ENCODE results near the gene CIZ1.

CIZ1 gene

DNA sequence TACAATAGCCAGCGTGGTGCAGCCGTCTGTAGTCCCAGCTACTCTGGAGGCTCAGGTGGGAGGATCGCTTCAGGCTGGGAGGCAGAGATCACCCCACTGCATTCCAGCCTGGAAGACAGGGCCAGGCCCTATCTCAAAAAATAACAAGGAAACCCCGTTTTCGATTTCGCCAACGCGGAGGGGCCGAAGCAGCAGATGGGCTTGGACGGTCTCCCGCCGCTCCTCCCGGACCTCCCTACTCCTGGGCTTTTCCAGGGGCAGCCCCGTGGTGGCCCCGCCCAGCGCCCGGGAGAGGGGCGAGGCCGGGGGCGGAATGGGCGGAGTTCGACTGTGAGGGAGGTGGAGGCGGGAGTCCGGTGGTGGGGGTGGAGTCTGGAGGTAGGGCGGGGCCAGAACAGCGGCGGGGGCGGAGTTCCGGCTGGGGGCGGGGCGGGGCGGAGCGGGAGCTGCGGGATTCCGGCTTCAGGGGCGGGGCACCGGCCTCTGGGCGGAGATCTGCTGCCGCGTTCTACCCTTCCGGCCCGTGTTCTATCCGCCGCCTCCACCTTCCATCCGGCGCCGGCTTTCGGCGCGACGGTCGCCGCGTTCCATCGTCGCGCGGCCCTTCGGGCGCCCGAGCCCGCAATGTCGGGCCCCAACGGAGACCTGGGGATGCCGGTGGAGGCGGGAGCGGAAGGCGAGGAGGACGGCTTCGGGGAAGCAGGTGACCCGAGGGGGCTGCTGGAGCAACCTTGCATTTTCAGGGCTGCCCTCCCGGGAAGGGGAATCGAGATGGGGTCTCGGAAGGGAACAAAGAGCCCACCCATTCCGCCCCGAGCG lies 31.4 kb downstream of the CIZ1 start, which contains the start of gene BBLN:
BBLN (plus strand) TSS at position 482 of the 819 bp plus-strand sequence; CDS start at position 625, 143 bp downstream.
- H3K36me3 ChIP-seq (ENCODE audit: control insufficient read depth, insufficient read depth, low read length) = peaks cover 33% of the 10 kb centered on the region
- peak within 1 kb of the TSS; percentile 62 for H3K27ac ChIP-seq (ENCODE audit: low read depth, low read length, severe bottlenecking)
- H3K4me3 ChIP-seq (ENCODE audit: extremely low read depth, insufficient read depth, low read length, poor library complexity, severe bottlenecking) = peak within 1 kb of the TSS; percentile 79
- 1% methylated on average over 46 to 61 of the region's 77 CpGs for WGBS, 2 experiments (ENCODE audit: insufficient coverage in 2 of 2)
- H3K9me3 ChIP-seq (ENCODE audit: control insufficient read depth, low read length) = no peaks in the 10 kb centered on the region
- H3K4me1 ChIP-seq (ENCODE audit: control insufficient read depth, insufficient read depth, low read length, poor library complexity, severe bottlenecking) = no peaks in the 10 kb centered on the region

GRCh38 chr9:128159522-128159783 lies 31.9 kb downstream of the CIZ1 start:
- 66 to 83% methylated on average over 6 to 7 of the region's 11 CpGs for WGBS, 2 experiments (ENCODE audit: insufficient coverage in 2 of 2)
- peak overlapping the region; percentile 29 for H3K27ac ChIP-seq (ENCODE audit: low read depth, low read length, severe bottlenecking)
- no peaks in the 10 kb centered on the region for H3K9me3 ChIP-seq (ENCODE audit: control insufficient read depth, low read length)
- peaks cover 28% of the 10 kb centered on the region for H3K36me3 ChIP-seq (ENCODE audit: control insufficient read depth, insufficient read depth, low read length)
- peak overlapping the region; percentile 79 for H3K4me3 ChIP-seq (ENCODE audit: extremely low read depth, insufficient read depth, low read length, poor library complexity, severe bottlenecking)
- no peaks in the 10 kb centered on the region for H3K4me1 ChIP-seq (ENCODE audit: control insufficient read depth, insufficient read depth, low read length, poor library complexity, severe bottlenecking)

- no peak overlapping the region for H3K4me3 ChIP-seq (ENCODE audit: extremely low read depth, insufficient read depth, low read length, poor library complexity, severe bottlenecking)
- H3K36me3 ChIP-seq (ENCODE audit: control insufficient read depth, insufficient read depth, low read length) = no peaks in the 10 kb centered on the region
- no peak overlapping the region for H3K27ac ChIP-seq (ENCODE audit: low read depth, low read length, severe bottlenecking)
- H3K4me1 ChIP-seq (ENCODE audit: control insufficient read depth, insufficient read depth, low read length, poor library complexity, severe bottlenecking) = no peaks in the 10 kb centered on the region
- WGBS, 2 experiments (ENCODE audit: insufficient coverage in 2 of 2) = 95 to 96% methylated on average over 4 of the region's 7 CpGs
- H3K9me3 ChIP-seq (ENCODE audit: control insufficient read depth, low read length) = no peaks in the 10 kb centered on the region
Measured at GRCh38 chr9:128155736-128156500, 35.5 kb downstream of the CIZ1 start.

DNA sequence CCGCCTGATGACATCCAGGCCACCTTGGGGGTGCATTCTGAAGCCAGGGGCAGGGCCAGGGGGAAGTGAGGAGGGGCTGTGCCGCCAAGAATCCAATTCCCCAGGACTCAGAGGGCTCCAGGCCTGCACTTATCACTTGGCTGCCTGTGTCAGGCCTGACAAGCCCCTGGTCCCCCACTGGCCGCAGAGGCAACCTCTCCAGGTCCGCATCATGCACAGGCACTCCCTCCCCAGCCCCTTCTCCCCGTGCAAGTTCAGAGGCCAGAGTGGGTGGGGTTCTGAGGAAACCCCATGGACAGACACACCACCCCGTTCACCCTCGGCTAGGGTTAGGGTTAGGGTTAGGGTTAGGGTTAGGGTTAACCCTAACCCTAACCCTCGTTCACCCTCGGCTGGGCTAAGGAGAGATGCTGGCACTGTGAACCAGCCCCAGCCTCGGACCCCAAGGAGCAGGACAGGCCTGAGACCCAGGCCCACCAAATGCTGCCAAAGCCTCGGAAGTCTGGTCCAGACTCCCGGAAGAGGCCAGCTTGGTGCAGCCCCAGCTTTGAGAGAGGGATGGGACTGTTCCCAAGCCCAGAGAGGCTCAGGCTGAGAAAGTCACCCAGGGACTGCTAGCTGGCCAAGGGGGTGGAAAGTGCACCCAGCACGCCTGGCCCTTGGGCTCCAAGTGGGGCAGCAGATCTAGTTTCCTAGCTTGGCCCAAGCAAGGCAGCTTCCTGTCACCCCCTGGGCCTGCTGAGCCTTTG lies 37.3 kb downstream of the CIZ1 start:
- no peaks in the 10 kb centered on the region for H3K9me3 ChIP-seq (ENCODE audit: control insufficient read depth, low read length)
- H3K4me3 ChIP-seq (ENCODE audit: extremely low read depth, insufficient read depth, low read length, poor library complexity, severe bottlenecking) = no peak overlapping the region
- no peak overlapping the region for H3K27ac ChIP-seq (ENCODE audit: low read depth, low read length, severe bottlenecking)
- no peaks in the 10 kb centered on the region for H3K36me3 ChIP-seq (ENCODE audit: control insufficient read depth, insufficient read depth, low read length)
- no peaks in the 10 kb centered on the region for H3K4me1 ChIP-seq (ENCODE audit: control insufficient read depth, insufficient read depth, low read length, poor library complexity, severe bottlenecking)
- 79 to 83% methylated on average over 7 to 8 of the region's 13 CpGs for WGBS, 2 experiments (ENCODE audit: insufficient coverage in 2 of 2)

DNA sequence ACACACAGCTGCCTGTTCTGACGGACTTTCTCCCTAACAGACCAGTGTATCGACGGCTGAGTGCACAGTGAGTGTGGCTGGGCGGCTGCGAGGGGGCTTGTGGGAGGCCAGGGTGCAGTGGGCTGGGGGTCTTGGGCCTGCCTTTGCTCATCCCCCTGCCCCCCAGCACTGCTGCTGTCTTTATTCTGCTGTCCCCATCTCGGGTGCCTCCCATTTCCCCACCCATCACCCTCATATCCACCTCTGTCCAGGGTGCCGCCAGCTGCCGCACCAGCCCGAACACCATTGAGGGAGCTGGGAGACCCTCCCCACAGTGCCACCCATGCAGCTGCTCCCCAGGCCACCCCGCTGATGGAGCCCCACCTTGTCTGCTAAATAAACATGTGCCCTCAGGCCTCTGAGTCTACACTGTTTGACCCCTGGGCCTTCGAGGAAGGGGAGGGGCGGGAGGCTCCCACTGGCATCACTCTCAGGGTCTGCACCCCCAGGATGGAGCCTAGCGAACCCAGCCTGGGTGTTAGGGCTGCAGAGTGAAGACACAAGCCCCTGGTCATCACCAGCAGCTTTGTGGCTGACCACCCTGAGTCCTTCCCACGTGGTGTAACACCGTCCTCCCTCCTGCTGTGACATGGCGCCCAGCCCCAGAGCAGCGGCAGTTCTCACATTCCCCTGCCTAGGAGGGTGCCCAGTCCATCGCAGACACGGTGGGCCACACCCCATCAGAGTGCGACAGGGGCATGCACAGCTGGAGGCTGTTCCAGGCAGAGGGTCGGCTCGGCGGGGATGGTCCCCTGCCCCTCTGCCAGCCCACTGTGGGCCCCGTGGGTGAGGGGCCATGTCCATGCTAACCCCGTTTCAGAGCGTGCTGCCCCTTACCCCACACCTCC lies 38.1 kb downstream of the CIZ1 start:
- Histone ChIP-seq H3K4me1 (ENCODE audit: control insufficient read depth, insufficient read depth, low read length, poor library complexity, severe bottlenecking) (no peaks in the 10 kb centered on the region), H3K9me3 (ENCODE audit: control insufficient read depth, low read length) (no peaks in the 10 kb centered on the region), H3K27ac (ENCODE audit: low read depth, low read length, severe bottlenecking) (no peak overlapping the region), H3K4me3 (ENCODE audit: extremely low read depth, insufficient read depth, low read length, poor library complexity, severe bottlenecking) (no peak overlapping the region), H3K36me3 (ENCODE audit: control insufficient read depth, insufficient read depth, low read length) (no peaks in the 10 kb centered on the region)
- 87 to 89% methylated on average over 22 to 23 of the region's 26 CpGs for WGBS, 2 experiments (ENCODE audit: insufficient coverage in 2 of 2)

- H3K27ac ChIP-seq (ENCODE audit: low read depth, low read length, severe bottlenecking) = no peak overlapping the region
- WGBS, 2 experiments (ENCODE audit: insufficient coverage in 2 of 2) = 90 to 93% methylated on average over 9 to 12 of the region's 13 CpGs
- H3K9me3 ChIP-seq (ENCODE audit: control insufficient read depth, low read length) = no peaks in the 10 kb centered on the region
- no peaks in the 10 kb centered on the region for H3K36me3 ChIP-seq (ENCODE audit: control insufficient read depth, insufficient read depth, low read length)
- no peak overlapping the region for H3K4me3 ChIP-seq (ENCODE audit: extremely low read depth, insufficient read depth, low read length, poor library complexity, severe bottlenecking)
- no peaks in the 10 kb centered on the region for H3K4me1 ChIP-seq (ENCODE audit: control insufficient read depth, insufficient read depth, low read length, poor library complexity, severe bottlenecking)
Measured at GRCh38 chr9:128152133-128153059, 39.0 kb downstream of the CIZ1 start.

DNA sequence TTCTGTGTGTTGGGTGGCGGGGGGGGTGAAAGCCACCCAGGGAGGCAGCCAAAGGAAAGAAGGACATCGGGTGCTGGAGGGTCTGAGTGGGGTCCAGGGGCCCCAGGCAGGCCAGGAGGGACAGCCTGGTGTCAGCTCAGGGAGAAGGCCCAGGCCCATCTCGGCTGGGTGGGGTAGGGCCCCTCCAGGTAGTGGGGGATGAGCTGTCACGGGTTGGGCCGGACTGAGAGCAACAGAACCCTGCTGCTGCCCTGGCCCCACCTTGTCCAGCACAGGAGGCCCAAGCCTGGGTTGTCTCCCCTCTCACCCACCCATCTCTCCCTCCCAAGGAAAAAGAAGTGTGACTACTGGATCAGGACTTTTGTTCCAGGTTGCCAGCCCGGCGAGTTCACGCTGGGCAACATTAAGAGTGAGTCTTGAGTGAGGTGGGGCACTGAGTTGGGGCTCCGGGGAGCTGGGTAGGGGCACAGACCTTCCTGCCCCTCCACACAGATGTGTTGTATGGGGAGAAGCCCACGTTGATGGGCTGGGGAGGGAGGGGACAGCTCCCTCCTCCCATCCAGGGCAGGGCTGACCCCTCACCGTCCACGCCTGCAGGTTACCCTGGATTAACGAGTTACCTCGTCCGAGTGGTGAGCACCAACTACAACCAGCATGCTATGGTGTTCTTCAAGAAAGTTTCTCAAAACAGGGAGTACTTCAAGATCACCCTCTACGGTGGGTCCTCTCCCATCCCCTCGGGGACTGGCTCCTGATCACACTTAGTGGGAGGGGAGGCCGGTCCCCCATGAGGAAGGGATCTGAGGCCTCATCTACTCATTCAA lies 39.9 kb downstream of the CIZ1 start:
- WGBS, 2 experiments (ENCODE audit: insufficient coverage in 2 of 2) = 89 to 94% methylated on average over 5 to 10 of the region's 18 CpGs
- H3K9me3 ChIP-seq (ENCODE audit: control insufficient read depth, low read length) = no peaks in the 10 kb centered on the region
- H3K4me1 ChIP-seq (ENCODE audit: control insufficient read depth, insufficient read depth, low read length, poor library complexity, severe bottlenecking) = no peaks in the 10 kb centered on the region
- H3K4me3 ChIP-seq (ENCODE audit: extremely low read depth, insufficient read depth, low read length, poor library complexity, severe bottlenecking) = no peak overlapping the region
- H3K27ac ChIP-seq (ENCODE audit: low read depth, low read length, severe bottlenecking) = no peak overlapping the region
- no peaks in the 10 kb centered on the region for H3K36me3 ChIP-seq (ENCODE audit: control insufficient read depth, insufficient read depth, low read length)

GRCh38 chr9:128150594-128151308 lies 40.6 kb downstream of the CIZ1 start:
- no peak overlapping the region for H3K4me3 ChIP-seq (ENCODE audit: extremely low read depth, insufficient read depth, low read length, poor library complexity, severe bottlenecking)
- H3K4me1 ChIP-seq (ENCODE audit: control insufficient read depth, insufficient read depth, low read length, poor library complexity, severe bottlenecking) = no peaks in the 10 kb centered on the region
- no peaks in the 10 kb centered on the region for H3K9me3 ChIP-seq (ENCODE audit: control insufficient read depth, low read length)
- 74 to 75% methylated on average over 18 to 19 of the region's 19 CpGs for WGBS, 2 experiments (ENCODE audit: insufficient coverage in 2 of 2)
- no peaks in the 10 kb centered on the region for H3K36me3 ChIP-seq (ENCODE audit: control insufficient read depth, insufficient read depth, low read length)
- no peak overlapping the region for H3K27ac ChIP-seq (ENCODE audit: low read depth, low read length, severe bottlenecking)

All from mesodermal cell (in vitro differentiated cells).